GM21717 (cell line): ENCODE measurements around the gene ADCYAP1R1.
A peak's percentile ranks its signal among the peaks of the same experiment; 100 is the strongest.

Source experiments
- ATAC-seq: cut with Tn5 transposase; IDR thresholded peaks from one replicate; pipeline ENCODE4 v1.9.1; 2021; ENCODE audit warnings: mild to moderate bottlenecking, moderate library complexity; ENCODE audit not compliant: unreplicated experiment

Gene ADCYAP1R1

DNA sequence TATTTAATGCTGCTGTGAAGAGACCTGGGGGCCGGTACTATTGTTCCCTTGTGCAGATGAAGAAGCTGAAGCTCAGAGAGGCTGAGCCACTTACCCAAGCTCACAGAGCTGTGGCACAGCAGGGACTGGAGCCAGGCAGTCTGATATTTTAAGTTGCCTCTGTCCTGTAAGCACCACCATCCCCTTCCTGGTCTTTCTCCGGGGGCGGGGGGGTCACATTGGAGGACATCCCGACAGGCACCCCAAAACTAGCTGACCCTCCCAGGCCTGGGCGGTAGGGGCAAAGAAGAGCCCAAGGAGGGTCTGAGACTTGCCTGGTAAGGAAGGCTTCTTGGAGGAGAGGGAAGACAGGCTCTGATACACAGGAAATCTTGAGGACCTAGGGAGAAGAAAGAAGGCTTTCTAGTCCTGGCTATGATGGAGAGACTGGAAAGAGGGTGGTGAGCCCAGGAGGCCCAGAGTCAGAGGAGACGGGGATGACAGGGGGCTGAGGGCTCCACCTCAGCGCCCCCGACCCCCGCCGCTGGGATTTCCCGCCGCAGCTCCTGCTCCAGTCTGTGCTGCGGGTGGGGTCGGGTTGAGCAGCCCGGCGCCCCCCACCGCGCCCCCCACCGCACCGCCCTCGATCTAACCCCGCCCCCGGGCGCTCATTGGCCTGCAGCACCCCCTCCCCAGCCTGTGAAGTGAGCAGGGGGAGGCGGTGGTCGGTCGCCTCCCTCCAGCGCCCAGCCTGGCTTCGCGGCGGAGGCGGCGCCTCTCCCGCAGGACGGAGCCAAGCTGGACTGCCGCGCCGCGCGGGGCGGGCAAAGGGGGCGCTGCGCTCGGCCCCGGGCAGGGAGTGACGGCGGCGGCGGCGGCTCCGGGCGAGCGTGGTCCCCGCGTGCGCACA is at the start of gene ADCYAP1R1:
ADCYAP1R1 (plus strand) TSS at position 711 of the 889 bp plus-strand sequence. CDS start 10,957 bp downstream, outside the sequence.
- no peak for ATAC-seq

DNA sequence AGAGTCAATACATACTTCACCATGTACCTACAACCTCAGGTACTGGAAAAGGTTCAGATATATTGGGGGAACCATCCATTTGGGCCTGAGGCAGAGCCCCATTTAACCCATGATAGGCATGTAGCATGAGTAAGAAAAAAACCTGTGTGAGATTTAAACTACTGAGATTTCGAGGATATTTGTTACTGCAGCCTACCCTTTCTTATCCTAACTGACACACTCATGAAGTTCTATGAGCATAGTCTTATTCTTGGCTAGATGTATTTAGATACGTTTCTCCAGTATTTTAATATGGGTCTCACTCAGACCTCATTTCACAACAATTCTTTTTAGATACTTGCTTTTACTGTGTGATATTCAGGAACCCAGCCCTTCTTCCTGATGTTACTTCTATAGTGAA is 49.0 kb upstream of the ADCYAP1R1 start:
- ATAC-seq, result no peak

- ATAC-seq, result no peak
Observed at GRCh38 chr7:31003721-31004120, 48.4 kb upstream of the ADCYAP1R1 start.

DNA sequence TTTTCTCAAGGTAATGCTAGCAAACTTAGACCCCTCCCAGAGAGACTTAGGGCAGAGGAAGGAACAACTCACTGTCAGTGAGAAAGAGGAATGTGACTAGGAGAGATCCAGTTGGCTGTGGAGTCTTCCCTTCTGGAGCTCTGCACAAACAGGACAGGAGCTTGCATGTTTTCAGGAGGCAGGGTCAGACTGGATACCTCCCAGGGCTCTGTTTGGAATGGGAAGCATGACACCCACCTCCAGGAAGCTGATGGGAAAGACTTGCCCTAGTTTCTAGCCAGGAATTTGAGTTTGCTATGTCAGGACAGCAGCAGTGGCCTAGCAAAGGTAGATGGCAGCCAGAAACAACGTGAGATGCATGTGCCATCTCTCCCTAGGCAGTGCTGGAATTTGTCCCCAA is 47.7 kb upstream of the ADCYAP1R1 start:
- ATAC-seq, result no peak

DNA sequence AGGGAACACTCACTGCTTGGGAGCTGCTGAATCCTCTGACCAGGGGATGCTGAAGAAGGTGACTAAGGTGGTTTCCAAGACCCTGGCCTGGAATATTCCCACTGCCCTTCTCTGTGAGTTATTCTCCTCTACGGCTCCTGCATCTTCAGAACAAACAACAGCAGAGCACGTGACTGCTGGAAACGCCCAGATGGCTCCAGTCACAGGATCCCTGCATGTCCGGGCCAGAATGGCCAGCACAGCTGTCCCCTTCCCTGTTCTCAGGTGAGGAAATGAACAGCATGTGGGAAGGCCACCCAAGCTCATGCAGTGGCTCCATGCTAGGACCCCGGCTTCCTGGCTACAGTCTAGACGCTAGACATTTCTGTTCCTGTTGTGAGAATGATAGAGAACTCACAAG is 45.3 kb upstream of the ADCYAP1R1 start:
- no peak for ATAC-seq

DNA sequence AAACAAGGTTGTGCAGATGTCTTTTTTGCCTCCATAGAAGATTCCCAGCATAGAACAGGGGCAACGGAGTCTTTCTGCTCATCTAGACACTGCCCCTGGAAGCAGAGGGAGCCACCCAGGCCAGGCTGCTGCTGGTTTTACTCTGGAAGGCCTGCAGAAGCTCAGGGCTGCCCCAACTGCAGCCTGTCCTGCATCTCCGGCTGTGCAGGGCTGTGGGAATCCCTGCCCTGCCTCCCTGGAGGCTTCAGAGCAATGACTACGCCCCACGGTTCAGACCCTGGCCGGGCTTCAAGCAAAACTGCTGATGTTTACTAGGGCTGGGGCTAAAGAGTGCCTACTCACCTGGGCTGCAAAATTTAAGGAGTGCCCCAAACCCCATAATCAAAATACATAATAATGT is 44.5 kb upstream of the ADCYAP1R1 start:
- ATAC-seq, result no peak

DNA sequence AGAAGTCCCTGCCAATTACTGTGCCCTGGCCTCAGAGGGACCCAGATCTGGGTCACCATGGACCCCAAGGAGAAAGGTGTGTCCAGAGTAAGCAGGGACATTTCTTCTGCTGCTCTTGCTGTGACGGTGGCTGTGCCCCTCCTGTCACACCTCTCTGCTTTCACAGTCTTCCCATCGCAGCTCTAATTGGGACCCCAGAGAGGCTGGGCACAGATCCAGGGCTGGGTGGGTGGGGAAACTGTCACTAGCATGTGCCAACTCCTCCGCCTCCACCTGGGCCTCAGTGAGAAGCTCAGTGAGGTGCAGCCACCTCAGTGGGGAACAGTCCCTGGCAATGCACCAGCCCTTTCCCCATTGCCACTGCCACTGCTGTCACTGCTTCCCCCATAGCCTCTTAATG is 37.3 kb upstream of the ADCYAP1R1 start:
- no peak for ATAC-seq

DNA sequence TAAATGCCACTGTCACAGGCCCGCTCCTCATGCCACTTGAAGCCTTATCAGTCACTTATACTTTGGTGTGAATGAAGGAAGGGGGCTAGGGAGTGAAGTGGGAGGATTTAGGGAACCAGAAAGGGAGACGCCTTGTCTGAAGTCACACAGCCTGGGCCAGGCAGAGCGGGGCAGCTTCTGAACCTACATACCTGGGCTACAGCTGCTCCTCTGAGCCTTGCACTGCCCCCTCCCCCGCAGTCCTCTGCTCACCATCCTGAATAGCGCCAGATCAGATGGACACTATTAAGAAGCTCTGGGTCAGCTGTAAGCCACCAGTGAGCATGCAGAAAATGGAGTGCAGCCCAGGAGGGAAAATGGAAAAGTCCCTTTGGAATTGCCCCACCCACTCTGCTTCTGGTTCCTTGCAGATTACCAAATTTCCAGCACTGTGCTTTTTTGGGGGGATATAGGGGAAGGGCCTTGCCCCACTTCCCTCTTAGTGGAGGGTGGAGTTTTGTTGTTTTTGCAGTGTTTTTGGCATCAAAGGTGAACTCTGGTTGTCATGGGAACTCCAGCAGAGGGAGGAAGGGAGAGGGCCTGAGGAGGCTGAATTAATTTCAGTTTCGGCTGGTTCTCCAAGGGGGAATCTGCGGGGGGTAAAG is 35.0 kb upstream of the ADCYAP1R1 start:
- no peak for ATAC-seq

- ATAC-seq, result no peak
Observed at GRCh38 chr7:31017721-31018120, 34.4 kb upstream of the ADCYAP1R1 start.

GRCh38 chr7:31019509-31019908 is 32.6 kb upstream of the ADCYAP1R1 start:
- ATAC-seq, result no peak

- ATAC-seq, result no peak
Observed at GRCh38 chr7:31020161-31020560, 31.9 kb upstream of the ADCYAP1R1 start.

DNA sequence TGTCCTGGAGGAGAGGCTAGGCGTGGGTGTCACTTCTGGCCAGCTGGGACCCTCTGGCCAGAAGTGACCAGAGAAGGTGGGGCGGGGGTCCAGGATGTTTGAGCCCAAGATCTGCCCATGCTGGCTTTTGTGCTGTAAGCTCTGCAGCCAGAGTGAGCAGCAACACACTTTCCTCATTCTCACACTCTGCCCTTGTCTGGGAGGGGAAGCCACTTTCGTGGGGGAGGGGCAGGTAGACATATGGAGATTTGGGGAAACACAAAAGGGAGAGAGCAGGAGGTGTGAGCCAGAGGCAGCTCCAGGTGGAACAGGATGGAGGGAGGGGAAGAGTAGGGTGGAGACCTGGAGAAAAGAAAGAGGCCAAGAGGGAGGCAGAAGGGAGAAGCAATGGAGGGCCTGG is 31.5 kb upstream of the ADCYAP1R1 start:
- ATAC-seq, result no peak

- ATAC-seq, result no peak
Observed at GRCh38 chr7:31022117-31022516, 30.0 kb upstream of the ADCYAP1R1 start.

DNA sequence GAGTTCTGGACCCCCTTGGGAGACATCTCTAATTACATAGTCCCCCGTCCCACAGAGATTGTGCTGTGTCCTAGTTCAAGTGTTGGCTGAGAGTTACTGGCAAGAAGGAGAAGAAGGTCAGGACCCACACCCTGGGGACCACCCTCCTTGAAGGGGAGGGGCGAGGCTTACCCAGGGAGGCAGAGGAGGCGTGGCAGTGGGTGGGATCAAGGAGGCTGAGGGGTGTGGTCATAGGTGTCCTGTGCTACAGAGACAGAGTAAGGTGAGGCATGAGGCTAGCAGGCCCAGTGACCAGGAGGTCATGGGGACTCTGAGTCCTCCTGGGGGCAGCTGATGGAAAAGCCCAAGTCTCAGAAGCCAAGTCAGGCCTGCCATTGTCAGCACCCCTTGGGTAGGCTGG is 29.4 kb upstream of the ADCYAP1R1 start:
- ATAC-seq, result no peak

- no peak for ATAC-seq
Observed at GRCh38 chr7:31023877-31024276, 28.2 kb upstream of the ADCYAP1R1 start.

DNA sequence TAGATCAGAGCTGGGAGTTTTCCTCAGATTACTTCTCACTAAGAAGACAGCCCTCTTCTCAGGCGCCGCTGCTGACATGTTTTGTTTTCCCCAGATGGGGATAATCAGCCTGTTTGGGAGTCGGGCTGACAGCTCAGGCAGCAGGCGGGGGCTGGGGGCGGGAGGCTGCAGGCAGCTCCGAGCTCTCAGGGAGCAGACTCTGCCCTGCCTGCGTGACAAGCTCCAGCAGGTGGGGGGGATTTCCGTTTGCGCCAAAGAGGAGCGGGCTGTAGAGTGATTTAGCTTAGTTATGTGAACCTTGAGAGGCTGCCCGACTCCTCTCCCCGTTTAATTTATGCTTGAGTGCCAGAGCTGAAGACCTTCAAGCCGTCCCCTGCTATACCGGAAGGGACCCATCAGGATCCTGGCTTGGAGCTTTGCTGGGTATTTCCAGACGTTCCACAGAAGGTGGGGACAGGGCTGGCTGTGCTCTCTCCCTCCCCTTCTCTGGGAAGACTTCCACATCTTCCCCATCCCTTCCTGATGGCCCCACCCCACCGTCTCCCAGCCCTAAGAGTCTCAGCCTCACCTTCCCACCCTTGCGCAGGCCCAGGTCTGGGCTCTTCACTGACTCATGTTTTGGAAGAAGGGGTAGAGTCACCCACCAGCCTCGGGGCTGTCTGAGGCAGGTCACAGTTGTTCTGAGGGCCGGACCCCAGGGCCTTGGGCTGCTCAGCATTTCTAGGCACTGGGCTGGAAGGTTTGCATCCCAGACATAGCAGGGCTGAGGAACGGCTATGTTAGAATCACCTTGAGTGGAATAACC is 24.7 kb upstream of the ADCYAP1R1 start:
- ATAC-seq, result peak; percentile 53

GRCh38 chr7:31028006-31028405 is 24.1 kb upstream of the ADCYAP1R1 start:
- no peak for ATAC-seq

- no peak for ATAC-seq
Observed at GRCh38 chr7:31028417-31028992, 23.6 kb upstream of the ADCYAP1R1 start.

DNA sequence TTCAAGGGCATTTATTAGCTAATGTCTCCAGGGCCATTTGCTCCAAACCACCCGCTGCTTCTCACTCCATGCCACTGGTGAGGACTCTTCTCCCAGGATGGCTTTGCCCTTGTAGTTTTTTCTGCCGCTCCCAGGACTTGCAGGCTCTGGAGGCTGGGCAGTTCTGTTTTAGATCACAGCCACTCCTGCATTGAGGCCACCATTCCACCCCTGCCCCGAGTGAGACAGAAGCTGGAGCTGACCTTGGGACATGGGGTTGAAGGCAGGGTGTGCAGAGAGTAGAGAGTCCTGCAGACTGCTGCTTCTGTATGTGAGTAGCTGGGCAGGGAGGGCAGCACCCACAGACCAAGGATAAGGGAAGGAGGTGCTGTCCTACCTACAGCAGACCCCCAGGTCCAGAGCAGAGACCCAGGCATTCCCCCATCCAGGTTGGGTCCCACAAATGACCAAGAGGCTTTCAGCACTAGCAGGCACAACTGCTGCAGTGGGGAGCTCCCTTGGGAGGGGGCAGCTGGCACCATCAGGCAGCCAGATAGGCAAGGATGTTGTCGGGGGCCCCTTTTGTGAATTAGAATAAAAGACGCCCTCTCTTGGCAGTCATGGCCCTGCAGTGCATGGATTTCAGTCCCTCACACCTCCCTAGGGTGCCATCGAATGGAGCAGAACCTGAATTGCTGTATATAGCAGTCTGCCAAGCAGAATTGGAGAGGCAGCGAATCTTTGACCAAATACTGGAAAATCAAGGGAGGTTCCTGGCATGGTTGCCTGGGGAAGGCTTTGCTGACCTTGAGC is 22.7 kb upstream of the ADCYAP1R1 start:
- ATAC-seq, result no peak

DNA sequence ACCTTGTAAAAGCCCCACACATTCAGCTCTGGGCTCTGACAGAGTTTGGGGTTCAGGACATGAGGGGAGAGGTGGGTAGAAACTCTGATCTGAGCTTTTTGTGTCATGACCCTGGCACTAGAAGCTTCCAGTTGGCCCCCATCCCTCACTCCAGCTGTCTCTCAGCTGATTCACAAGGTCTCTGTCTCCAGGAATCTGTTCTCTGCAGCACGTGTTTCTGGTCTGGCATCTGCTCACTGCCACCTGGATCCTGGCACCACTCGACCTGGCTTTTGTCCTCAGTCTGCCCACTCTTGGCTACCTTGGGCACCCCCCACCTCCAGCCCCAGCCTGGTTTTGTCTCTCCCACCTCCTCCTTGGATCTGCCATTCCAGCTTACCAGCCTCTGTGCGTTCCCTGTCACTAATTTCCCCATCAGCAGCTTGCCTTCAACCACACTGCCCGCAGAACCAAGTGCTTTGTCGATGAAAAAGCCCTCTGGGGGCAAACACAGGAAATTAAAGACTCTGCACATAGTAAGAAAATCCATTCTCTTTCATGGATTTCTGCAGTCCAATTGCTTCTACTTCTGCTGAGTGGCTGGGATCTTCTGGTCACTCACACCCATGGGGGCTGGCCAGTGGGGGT is 18.3 kb upstream of the ADCYAP1R1 start:
- ATAC-seq, result no peak
